COLO668 (cell line): ENCODE measurements around the gene CPSF2.

Source experiments
- DNase-seq: peaks from one replicate; lab custom pipeline; 2025; ENCODE audit not compliant: unreplicated experiment; lab: John Stamatoyannopoulos, UW

The CPSF2 gene

GRCh38 chr14:92121670-92122350 lies at the start of gene CPSF2, which contains the start of gene NDUFB1:
TSS of gene CPSF2 (plus strand) at chr14:92121969. CDS start at chr14:92130985, 9,016 bp downstream.
TSS of gene NDUFB1 (minus strand) at chr14:92121706. CDS start at chr14:92117637, 4,069 bp downstream.
- DNase-seq: peak; percentile 90

GRCh38 chr14:92074555-92074954 lies 47.2 kb upstream of the CPSF2 start:
- no peak for DNase-seq

GRCh38 chr14:92088494-92088893 lies 33.3 kb upstream of the CPSF2 start:
- no peak for DNase-seq

GRCh38 chr14:92093320-92093719 lies 28.4 kb upstream of the CPSF2 start:
- no peak for DNase-seq

GRCh38 chr14:92099802-92100201 lies 22.0 kb upstream of the CPSF2 start:
- no peak for DNase-seq

- no peak for DNase-seq
Observed at GRCh38 chr14:92103363-92103989, 18.3 kb upstream of the CPSF2 start.

- no peak for DNase-seq
Observed at GRCh38 chr14:92105073-92105892, 16.5 kb upstream of the CPSF2 start.

- peak; percentile 39 for DNase-seq
Observed at GRCh38 chr14:92105893-92106142, 16.0 kb upstream of the CPSF2 start.

GRCh38 chr14:92106143-92106926 lies 15.4 kb upstream of the CPSF2 start, which contains the start of gene ATXN3:
TSS of gene ATXN3 (minus strand) at chr14:92106582. CDS start at chr14:92106552, 30 bp downstream.
- peak; percentile 98 for DNase-seq

- DNase-seq: no peak
Observed at GRCh38 chr14:92108345-92109254, 13.2 kb upstream of the CPSF2 start.

- DNase-seq: no peak
Observed at GRCh38 chr14:92109490-92109889, 12.3 kb upstream of the CPSF2 start.

- peak; percentile 50 for DNase-seq
Observed at GRCh38 chr14:92121207-92121669, 531 bp upstream of the CPSF2 start.

- DNase-seq: peak; percentile 45
Observed at GRCh38 chr14:92122351-92122677, 545 bp downstream of the CPSF2 start.

- DNase-seq: no peak
Observed at GRCh38 chr14:92122761-92123160, 992 bp downstream of the CPSF2 start.

GRCh38 chr14:92134456-92134855 lies 12.7 kb downstream of the CPSF2 start:
- no peak for DNase-seq

- no peak for DNase-seq
Observed at GRCh38 chr14:92135269-92135668, 13.5 kb downstream of the CPSF2 start.

- no peak for DNase-seq
Observed at GRCh38 chr14:92143309-92143708, 21.5 kb downstream of the CPSF2 start.

- no peak for DNase-seq
Observed at GRCh38 chr14:92143962-92144361, 22.2 kb downstream of the CPSF2 start.

GRCh38 chr14:92144708-92145107 lies 22.9 kb downstream of the CPSF2 start:
- no peak for DNase-seq

- DNase-seq: no peak
Observed at GRCh38 chr14:92153581-92153980, 31.8 kb downstream of the CPSF2 start.
